Parathyroid adenoma (tissue), 2 donors: ENCODE measurements around the gene TMEM97.

Experiments
- H2AFZ ChIP-seq: fragments of 300-600 bp; sonication (generic); one replicate; pipeline ENCODE4 v1.7.0; 2017; ENCODE audit warnings: antibody characterized with exemption, mild to moderate bottlenecking
- H3K27ac ChIP-seq: fragments of 300-600 bp; sonication (generic); one replicate; pipeline ENCODE4 v1.7.0; 2017
- H3K27me3 ChIP-seq: fragments of 300-600 bp; sonication (generic); one replicate; pipeline ENCODE4 v1.7.0; 2017; ENCODE audit warnings: low read length; ENCODE audit not compliant: control insufficient read depth, insufficient read depth
- H3K36me3 ChIP-seq: fragments of 300-600 bp; sonication (generic); one replicate; pipeline ENCODE4 v1.7.0; 2017; ENCODE audit warnings: low read length; ENCODE audit not compliant: control insufficient read depth, insufficient read depth
- H3K4me1 ChIP-seq: fragments of 300-600 bp; sonication (generic); one replicate; pipeline ENCODE4 v1.7.0; 2017; ENCODE audit warnings: control low read depth
- H3K4me2 ChIP-seq: fragments of 300-600 bp; sonication (generic); one replicate; pipeline ENCODE4 v1.7.0; 2017; ENCODE audit warnings: low read length
- H3K4me3 ChIP-seq: fragments of 300-600 bp; sonication (generic); one replicate; pipeline ENCODE4 v1.7.0; 2017; ENCODE audit warnings: low read depth, low read length
- H3K79me2 ChIP-seq: fragments of 300-600 bp; sonication (generic); one replicate; pipeline ENCODE4 v1.7.0; 2017; ENCODE audit warnings: control low read depth
- H3K9ac ChIP-seq: fragments of 300-600 bp; sonication (generic); one replicate; pipeline ENCODE4 v1.7.0; 2017; ENCODE audit warnings: mild to moderate bottlenecking
- H3K9me3 ChIP-seq: fragments of 300-600 bp; sonication (generic); one replicate; pipeline ENCODE4 v1.7.0; 2017; ENCODE audit warnings: low read length; ENCODE audit not compliant: control insufficient read depth
- TF ChIP-seq, protein P1 (sequence below): fragments of 300-600 bp; sonication (generic); IDR thresholded peaks from one replicate; pipeline ENCODE4 v1.7.0; 2017; ENCODE audit warnings: antibody characterized with exemption, mild to moderate bottlenecking
- donor health status: primary hyperparathyroidism.

TMEM97 gene

DNA sequence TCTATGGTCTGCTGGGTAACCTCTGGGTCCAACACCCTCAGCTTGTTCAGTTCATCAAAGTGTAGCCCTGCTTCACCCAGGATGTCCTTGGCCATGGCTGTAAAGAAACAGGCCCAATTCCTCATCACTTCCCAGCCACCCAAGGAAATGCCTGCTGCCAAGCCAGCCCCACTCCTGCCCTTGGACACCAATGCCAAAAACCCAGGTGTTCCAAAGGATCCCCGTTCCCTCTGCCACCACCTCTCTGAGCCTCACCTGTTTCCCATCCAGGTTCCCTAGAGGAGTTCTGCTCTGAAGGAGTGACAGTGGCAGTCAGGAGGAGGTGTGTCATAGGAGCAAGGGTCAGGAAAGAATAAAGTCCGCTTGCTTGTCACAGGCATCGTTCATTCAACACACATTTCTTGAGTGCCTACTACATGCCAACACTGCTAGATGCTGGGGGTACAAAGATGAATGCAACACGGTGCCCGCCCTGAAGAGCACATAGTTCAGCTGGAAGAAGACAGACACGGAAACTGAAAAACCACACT is 13.0 kb downstream of the TMEM97 start:
- Histone ChIP-seq H3K27ac (no peak overlapping the region), H3K36me3 (no peaks in the 10 kb centered on the region), H3K9me3 (no peaks in the 10 kb centered on the region), H3K4me1 (no peaks in the 10 kb centered on the region), H3K79me2 (peaks cover 27% of the 10 kb centered on the region), H3K4me2 (no peak overlapping the region), H3K27me3 (no peaks in the 10 kb centered on the region), H3K4me3 (no peak overlapping the region), H3K9ac (no peak overlapping the region), H2AFZ (no peak overlapping the region)
- TF ChIP-seq, protein P1, sequence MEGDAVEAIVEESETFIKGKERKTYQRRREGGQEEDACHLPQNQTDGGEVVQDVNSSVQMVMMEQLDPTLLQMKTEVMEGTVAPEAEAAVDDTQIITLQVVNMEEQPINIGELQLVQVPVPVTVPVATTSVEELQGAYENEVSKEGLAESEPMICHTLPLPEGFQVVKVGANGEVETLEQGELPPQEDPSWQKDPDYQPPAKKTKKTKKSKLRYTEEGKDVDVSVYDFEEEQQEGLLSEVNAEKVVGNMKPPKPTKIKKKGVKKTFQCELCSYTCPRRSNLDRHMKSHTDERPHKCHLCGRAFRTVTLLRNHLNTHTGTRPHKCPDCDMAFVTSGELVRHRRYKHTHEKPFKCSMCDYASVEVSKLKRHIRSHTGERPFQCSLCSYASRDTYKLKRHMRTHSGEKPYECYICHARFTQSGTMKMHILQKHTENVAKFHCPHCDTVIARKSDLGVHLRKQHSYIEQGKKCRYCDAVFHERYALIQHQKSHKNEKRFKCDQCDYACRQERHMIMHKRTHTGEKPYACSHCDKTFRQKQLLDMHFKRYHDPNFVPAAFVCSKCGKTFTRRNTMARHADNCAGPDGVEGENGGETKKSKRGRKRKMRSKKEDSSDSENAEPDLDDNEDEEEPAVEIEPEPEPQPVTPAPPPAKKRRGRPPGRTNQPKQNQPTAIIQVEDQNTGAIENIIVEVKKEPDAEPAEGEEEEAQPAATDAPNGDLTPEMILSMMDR: no peak

DNA sequence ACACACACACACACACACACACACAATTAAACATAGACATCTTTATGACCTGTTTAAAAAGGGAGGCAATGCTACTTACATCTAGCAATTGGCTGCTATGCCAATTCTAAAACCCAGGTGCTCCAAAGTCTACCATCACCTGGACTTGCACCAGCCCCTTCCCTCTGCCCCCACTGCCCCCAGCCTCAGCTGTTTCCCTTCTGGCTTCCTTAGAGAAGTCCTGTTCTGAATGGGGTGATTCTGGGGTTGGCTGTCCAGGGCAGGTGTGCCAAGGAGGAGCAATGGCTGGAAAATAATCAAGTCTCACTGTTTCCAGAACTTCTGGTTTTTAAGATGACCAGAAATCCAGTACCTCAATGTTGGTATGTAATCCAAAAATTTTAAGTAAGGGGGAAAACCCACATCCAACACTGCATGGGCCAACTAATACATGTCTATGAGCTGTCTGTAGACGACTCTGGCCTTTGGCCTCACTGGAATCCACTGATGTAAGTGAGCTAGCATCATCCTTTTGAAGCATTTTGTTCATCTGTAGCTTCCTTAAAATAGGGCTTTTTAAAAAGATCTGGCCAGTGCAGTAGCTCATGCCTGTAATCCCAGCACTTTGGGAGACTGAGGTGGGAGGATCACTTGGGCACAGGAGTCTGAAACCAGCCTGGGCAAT is 14.2 kb downstream of the TMEM97 start:
- no peaks in the 10 kb centered on the region for H3K36me3 ChIP-seq
- no peak overlapping the region for H3K27ac ChIP-seq
- no peak overlapping the region for H2AFZ ChIP-seq
- H3K4me2 ChIP-seq: no peak overlapping the region
- TF ChIP-seq, protein P1: no peak
- no peaks in the 10 kb centered on the region for H3K27me3 ChIP-seq
- H3K4me3 ChIP-seq: no peak overlapping the region
- H3K79me2 ChIP-seq: peaks cover 30% of the 10 kb centered on the region
- no peak overlapping the region for H3K9ac ChIP-seq
- no peaks in the 10 kb centered on the region for H3K4me1 ChIP-seq
- no peaks in the 10 kb centered on the region for H3K9me3 ChIP-seq

DNA sequence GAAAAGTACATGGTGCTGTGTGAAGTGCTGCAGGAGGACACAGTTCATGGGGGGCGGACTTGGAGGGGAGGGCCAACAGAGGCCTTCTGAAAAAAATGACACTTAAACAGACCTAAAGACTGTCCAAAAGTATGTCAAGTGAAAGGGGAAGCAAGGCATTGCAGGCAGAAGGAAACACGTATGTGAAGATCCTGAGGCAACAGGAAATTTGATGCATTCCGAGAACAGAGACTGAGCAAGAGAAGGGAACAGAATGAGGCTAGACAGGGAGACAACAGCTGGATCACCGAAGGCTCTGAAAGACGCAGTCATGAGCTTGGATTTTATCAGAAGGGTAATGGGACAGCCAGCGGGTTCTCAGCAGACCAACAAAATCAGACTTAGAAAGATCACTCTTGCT is 15.2 kb downstream of the TMEM97 start:
- Histone ChIP-seq H3K4me1 (no peaks in the 10 kb centered on the region), H3K9me3 (no peaks in the 10 kb centered on the region), H3K27ac (no peak overlapping the region), H3K4me2 (peak overlapping the region; percentile 98), H3K79me2 (peaks cover 33% of the 10 kb centered on the region), H3K4me3 (peak overlapping the region; percentile 97), H3K36me3 (no peaks in the 10 kb centered on the region), H3K27me3 (no peaks in the 10 kb centered on the region), H2AFZ (no peak overlapping the region), H3K9ac (no peak overlapping the region)
- TF ChIP-seq, protein P1: no peak

DNA sequence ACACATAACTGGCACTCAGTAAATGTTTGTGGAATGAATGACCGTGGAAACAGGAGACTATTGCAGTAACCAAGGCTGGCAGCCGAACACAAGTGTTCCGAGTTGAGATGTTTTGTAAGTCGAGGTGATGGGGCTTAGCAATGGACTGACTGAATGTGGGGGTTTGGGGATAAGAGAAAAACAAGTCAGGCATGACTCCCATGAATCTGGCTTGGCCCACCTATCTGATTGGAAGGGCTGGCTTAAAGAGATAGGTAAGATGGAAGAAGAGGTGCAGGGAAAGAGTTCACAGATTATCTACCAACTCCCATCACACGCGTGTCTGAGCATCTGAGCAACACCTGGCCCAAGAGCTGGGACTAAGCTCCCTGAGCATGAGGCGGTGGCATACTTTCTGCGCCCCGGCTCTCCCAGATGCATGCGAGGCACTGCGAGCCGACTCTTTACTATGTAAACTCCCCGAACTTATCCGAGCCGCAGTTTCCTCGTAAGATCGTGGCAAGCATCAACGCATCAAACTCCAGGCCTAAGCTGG is 15.7 kb downstream of the TMEM97 start:
- Histone ChIP-seq H3K9me3 (no peaks in the 10 kb centered on the region), H3K36me3 (no peaks in the 10 kb centered on the region), H3K9ac (peak overlapping the region; percentile 41), H3K4me1 (no peaks in the 10 kb centered on the region), H3K4me2 (peak overlapping the region; percentile 98), H3K27me3 (no peaks in the 10 kb centered on the region), H3K4me3 (peak overlapping the region; percentile 97), H3K27ac (peak overlapping the region; percentile 81), H2AFZ (peak overlapping the region; percentile 90), H3K79me2 (peaks cover 33% of the 10 kb centered on the region)
- TF ChIP-seq, protein P1: no peak
